Liver (tissue), 3 donors: Measurements from ENCODE around the gene BACE1-AS.

ENCODE experiments used
- EGR1 ChIP-seq, 2 donors: IDR thresholded peaks; 2 replicates each; pipeline ENCODE4 v1.6.1; 2016 to 2018; ENCODE audit warnings: antibody characterized with exemption in 2 of 2, low read depth in 2 of 2
- FOXA2 ChIP-seq: IDR thresholded peaks from 2 replicates; pipeline ENCODE4 v1.6.1; 2016; ENCODE audit warnings: antibody characterized with exemption
- JUND ChIP-seq, 2 donors: IDR thresholded peaks; 2 replicates each; pipeline ENCODE4 v1.6.1; 2016; ENCODE audit warnings: antibody characterized with exemption in 2 of 2
- MAX ChIP-seq: IDR thresholded peaks from 2 replicates; pipeline ENCODE4 v1.6.1; 2016; ENCODE audit warnings: antibody characterized with exemption
- RAD21 ChIP-seq, 2 donors: IDR thresholded peaks; 2 replicates each; pipeline ENCODE4 v1.6.1; 2016; ENCODE audit warnings: antibody characterized with exemption in 2 of 2, mild to moderate bottlenecking in 2 of 2
- REST ChIP-seq: IDR thresholded peaks from 2 replicates; pipeline ENCODE4 v1.6.1; 2016; ENCODE audit warnings: antibody characterized with exemption, mild to moderate bottlenecking
- SP1 ChIP-seq: IDR thresholded peaks from 2 replicates; pipeline ENCODE4 v1.6.1; 2018; ENCODE audit warnings: antibody characterized with exemption, mild to moderate bottlenecking
- TAF1 ChIP-seq: conservative IDR thresholded peaks from 2 replicates; pipeline ENCODE4 v1.6.1; 2016; ENCODE audit warnings: antibody characterized with exemption, mild to moderate bottlenecking
- YY1 ChIP-seq: IDR thresholded peaks from 2 replicates; pipeline ENCODE4 v1.6.1; 2016; ENCODE audit warnings: antibody characterized with exemption, mild to moderate bottlenecking
- ZBTB33 ChIP-seq: IDR thresholded peaks from 2 replicates; pipeline ENCODE4 v1.6.1; 2016; ENCODE audit warnings: antibody characterized with exemption
- TF ChIP-seq, protein P1 (sequence below): fragments of 150-350 bp; IDR thresholded peaks from 2 replicates; pipeline ENCODE4 v1.5.1; 2017; ENCODE audit warnings: improper control_type of control experiment, low read depth, low read length; ENCODE audit not compliant: missing input control
- donor health status: healthy.
- donor health status: healthy.

- TF ChIP-seq, protein P1, sequence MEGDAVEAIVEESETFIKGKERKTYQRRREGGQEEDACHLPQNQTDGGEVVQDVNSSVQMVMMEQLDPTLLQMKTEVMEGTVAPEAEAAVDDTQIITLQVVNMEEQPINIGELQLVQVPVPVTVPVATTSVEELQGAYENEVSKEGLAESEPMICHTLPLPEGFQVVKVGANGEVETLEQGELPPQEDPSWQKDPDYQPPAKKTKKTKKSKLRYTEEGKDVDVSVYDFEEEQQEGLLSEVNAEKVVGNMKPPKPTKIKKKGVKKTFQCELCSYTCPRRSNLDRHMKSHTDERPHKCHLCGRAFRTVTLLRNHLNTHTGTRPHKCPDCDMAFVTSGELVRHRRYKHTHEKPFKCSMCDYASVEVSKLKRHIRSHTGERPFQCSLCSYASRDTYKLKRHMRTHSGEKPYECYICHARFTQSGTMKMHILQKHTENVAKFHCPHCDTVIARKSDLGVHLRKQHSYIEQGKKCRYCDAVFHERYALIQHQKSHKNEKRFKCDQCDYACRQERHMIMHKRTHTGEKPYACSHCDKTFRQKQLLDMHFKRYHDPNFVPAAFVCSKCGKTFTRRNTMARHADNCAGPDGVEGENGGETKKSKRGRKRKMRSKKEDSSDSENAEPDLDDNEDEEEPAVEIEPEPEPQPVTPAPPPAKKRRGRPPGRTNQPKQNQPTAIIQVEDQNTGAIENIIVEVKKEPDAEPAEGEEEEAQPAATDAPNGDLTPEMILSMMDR, result no peak
- no peak for TF ChIP-seq ZBTB33
- TF ChIP-seq MAX, result no peak
- TF ChIP-seq YY1, result no peak
- no peak for TF ChIP-seq TAF1
- TF ChIP-seq RAD21 (IDR thresholded peaks at IDR 0.05), result no peak
- TF ChIP-seq EGR1 (IDR thresholded peaks at IDR 0.05; ENCODE audit: low read depth in 2 of 2), result no peak
- no peak for TF ChIP-seq JUND (IDR thresholded peaks at IDR 0.05)
- TF ChIP-seq FOXA2, result no peak
- TF ChIP-seq SP1, result no peak
- TF ChIP-seq REST, result no peak
Observed at GRCh38 chr11:117318738-117319137, 27.6 kb downstream of the BACE1-AS start.
